ENCODE measurements around the gene ZNF532. TPM values are rescaled to one million over a fixed set of nuclear protein-coding genes. Genes with fewer than 3 reads are reported as not detected.

ZNF532 gene
- total and polyA plus RNA-seq, 2 of the 13 experiments (the other 11 are each of a cell fraction or from before 2014, with no cell fraction given) = not detected

DNA sequence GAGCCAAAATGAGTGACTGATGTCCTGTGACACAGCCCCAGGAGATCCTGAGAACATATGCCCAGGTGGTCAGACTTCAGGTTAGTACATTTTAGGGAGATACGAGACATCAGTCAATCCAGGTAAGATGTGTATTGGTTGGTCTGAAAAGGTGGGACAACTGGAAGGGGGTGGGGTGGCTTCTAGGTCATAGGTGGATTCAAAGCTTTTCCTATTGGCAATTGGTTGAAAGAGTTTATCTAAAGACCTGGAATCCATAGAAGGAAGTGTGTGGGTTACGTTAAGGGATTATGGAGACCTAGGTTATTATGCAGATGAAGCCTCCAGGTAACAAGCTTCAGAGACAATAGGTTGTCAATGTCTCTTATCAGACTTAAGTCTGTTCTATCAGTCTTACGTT is 136.5 kb downstream of the ZNF532 start (continued):
- TF ChIP-seq, protein P1, sequence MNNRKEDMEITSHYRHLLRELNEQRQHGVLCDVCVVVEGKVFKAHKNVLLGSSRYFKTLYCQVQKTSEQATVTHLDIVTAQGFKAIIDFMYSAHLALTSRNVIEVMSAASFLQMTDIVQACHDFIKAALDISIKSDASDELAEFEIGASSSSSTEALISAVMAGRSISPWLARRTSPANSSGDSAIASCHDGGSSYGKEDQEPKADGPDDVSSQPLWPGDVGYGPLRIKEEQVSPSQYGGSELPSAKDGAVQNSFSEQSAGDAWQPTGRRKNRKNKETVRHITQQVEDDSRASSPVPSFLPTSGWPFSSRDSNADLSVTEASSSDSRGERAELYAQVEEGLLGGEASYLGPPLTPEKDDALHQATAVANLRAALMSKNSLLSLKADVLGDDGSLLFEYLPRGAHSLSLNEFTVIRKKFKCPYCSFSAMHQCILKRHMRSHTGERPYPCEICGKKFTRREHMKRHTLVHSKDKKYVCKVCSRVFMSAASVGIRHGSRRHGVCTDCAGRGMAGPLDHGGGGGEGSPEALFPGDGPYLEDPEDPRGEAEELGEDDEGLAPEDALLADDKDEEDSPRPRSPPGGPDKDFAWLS (CRISPR knock-in tag; IDR thresholded peaks at IDR 0.05; ENCODE audit: borderline replicate concordance) = no peak
- TF ChIP-seq ATF1 (CRISPR knock-in tag; IDR thresholded peaks at IDR 0.05) (no peak), ZNF562 (CRISPR knock-in tag; IDR thresholded peaks at IDR 0.05; ENCODE audit: borderline replicate concordance) (no peak)

DNA sequence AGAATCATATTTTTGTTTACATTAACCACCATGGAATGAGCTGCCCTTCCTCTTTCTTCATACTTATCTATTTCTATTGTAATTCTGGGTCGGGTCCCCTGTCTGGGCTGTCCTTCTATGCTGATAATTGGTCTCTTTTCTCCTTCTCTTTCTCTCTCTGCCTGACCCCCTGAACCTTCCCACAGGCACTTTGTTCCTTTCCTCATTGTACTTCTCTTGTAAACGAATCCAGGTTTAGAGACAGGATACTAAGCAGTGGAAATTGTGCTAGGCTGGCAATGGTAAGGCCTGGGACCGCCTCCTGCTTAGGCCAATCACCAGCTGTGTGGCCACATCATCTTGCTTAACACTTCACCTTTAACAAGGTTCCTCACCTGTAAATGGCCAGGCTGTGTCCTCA is 137.0 kb downstream of the ZNF532 start:
- TF ChIP-seq ZNF644 (CRISPR knock-in tag; IDR thresholded peaks at IDR 0.05; ENCODE audit: low read depth) = no peak
- TF ChIP-seq, protein P2, sequence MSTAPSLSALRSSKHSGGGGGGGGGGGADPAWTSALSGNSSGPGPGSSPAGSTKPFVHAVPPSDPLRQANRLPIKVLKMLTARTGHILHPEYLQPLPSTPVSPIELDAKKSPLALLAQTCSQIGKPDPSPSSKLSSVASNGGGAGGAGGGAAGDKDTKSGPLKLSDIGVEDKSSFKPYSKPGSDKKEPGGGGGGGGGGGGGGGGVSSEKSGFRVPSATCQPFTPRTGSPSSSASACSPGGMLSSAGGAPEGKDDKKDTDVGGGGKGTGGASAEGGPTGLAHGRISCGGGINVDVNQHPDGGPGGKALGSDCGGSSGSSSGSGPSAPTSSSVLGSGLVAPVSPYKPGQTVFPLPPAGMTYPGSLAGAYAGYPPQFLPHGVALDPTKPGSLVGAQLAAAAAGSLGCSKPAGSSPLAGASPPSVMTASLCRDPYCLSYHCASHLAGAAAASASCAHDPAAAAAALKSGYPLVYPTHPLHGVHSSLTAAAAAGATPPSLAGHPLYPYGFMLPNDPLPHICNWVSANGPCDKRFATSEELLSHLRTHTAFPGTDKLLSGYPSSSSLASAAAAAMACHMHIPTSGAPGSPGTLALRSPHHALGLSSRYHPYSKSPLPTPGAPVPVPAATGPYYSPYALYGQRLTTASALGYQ (CRISPR knock-in tag; IDR thresholded peaks at IDR 0.05) = no peak
- TF ChIP-seq, protein P3, sequence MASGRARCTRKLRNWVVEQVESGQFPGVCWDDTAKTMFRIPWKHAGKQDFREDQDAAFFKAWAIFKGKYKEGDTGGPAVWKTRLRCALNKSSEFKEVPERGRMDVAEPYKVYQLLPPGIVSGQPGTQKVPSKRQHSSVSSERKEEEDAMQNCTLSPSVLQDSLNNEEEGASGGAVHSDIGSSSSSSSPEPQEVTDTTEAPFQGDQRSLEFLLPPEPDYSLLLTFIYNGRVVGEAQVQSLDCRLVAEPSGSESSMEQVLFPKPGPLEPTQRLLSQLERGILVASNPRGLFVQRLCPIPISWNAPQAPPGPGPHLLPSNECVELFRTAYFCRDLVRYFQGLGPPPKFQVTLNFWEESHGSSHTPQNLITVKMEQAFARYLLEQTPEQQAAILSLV (CRISPR knock-in tag; IDR thresholded peaks at IDR 0.05; ENCODE audit: borderline replicate concordance) = no peak
- no peak for TF ChIP-seq MLLT10 (CRISPR knock-in tag; IDR thresholded peaks at IDR 0.05)
- TF ChIP-seq GABPB1 (CRISPR knock-in tag; IDR thresholded peaks at IDR 0.05) = no peak
- TF ChIP-seq SCMH1 (CRISPR knock-in tag; IDR thresholded peaks at IDR 0.05; ENCODE audit: borderline replicate concordance) = no peak
- no peak for TF ChIP-seq NPAS2 (CRISPR knock-in tag; IDR thresholded peaks at IDR 0.05; ENCODE audit: borderline replicate concordance)
- no peak for TF ChIP-seq TRIM24 (CRISPR knock-in tag; IDR thresholded peaks at IDR 0.05)
- TF ChIP-seq, protein P4, sequence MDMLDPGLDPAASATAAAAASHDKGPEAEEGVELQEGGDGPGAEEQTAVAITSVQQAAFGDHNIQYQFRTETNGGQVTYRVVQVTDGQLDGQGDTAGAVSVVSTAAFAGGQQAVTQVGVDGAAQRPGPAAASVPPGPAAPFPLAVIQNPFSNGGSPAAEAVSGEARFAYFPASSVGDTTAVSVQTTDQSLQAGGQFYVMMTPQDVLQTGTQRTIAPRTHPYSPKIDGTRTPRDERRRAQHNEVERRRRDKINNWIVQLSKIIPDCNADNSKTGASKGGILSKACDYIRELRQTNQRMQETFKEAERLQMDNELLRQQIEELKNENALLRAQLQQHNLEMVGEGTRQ (IDR thresholded peaks at IDR 0.05; ENCODE audit: low read depth, low read length) = no peak
- TF ChIP-seq, protein P4 (CRISPR knock-in tag; IDR thresholded peaks at IDR 0.05; ENCODE audit: borderline replicate concordance) = no peak
- TF ChIP-seq, protein P5, sequence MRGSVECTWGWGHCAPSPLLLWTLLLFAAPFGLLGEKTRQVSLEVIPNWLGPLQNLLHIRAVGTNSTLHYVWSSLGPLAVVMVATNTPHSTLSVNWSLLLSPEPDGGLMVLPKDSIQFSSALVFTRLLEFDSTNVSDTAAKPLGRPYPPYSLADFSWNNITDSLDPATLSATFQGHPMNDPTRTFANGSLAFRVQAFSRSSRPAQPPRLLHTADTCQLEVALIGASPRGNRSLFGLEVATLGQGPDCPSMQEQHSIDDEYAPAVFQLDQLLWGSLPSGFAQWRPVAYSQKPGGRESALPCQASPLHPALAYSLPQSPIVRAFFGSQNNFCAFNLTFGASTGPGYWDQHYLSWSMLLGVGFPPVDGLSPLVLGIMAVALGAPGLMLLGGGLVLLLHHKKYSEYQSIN (CRISPR knock-in tag; IDR thresholded peaks at IDR 0.05; ENCODE audit: borderline replicate concordance) = no peak
- no peak for TF ChIP-seq NONO (IDR thresholded peaks at IDR 0.05)
- TF ChIP-seq NONO (CRISPR knock-in tag; conservative IDR thresholded peaks at IDR 0.05) = no peak
- Histone ChIP-seq H3K9me3 (ENCODE audit: low read length) (no peaks in the 10 kb centered on the region), H3K27me3 (ENCODE audit: control insufficient read depth in 1 of 2, insufficient read depth in 2 of 2, low read length in 2 of 2) (peaks cover 0 to 9% of the 10 kb centered on the region in 2 experiments; a peak in 1 of 5 replicates), H2AFZ (ENCODE audit: low read length) (no peak overlapping the region), H3K79me2 (ENCODE audit: insufficient read depth, low read length) (no peaks in the 10 kb centered on the region), H3K27ac (ENCODE audit: extremely low read length, insufficient read depth, low read length) (no peak overlapping the region), H3K4me1 (ENCODE audit: insufficient read depth, low read length) (no peaks in the 10 kb centered on the region), H3K36me3 (replicated peaks in 1 of 2; ENCODE audit: control insufficient read depth in 1 of 2, insufficient read depth in 2 of 2, low read length in 2 of 2) (no peaks in the 10 kb centered on the region), H3K9ac (ENCODE audit: insufficient read depth, low read depth, low read length) (no peak overlapping the region), H4K20me1 (ENCODE audit: insufficient read depth, low read length) (no peaks in the 10 kb centered on the region), H3K4me2 (ENCODE audit: low read depth, low read length) (no peak overlapping the region), H3K4me3 (replicated peaks in 1 of 3; ENCODE audit: insufficient read depth in 1 of 3, low read depth in 2 of 3, low read length in 3 of 3) (no peak overlapping the region)
- no TSS peak for BruUV-seq (replicated peaks)
- 0% methylated on average over 3 of the region's 3 CpGs for WGBS (ENCODE audit: low lambda C conversion rate)
- ChIA-PET CTCF (ENCODE audit: low intra/inter-chr PET ratio, low total read pairs) (no interaction called here), POLR2A (no interaction called here)
- in situ Hi-C loops (cut with HindIII; ENCODE audit: extremely low pct_ligation_motif_present, low pct_unique_long_range_greater_than_20kb) (no loop called here), intact Hi-C loops (cut with micrococcal nuclease; ENCODE audit: unreplicated experiment) (no loop called here)
- DNase-seq (ENCODE audit: low spot score) (no peak), ATAC-seq (no peak), FAIRE-seq (no peak)
